ENCODE data around the gene GATAD1. TPM values are rescaled to one million over a fixed set of nuclear protein-coding genes. Genes with fewer than 3 reads are reported as not detected.

The GATAD1 gene
- total and polyA plus RNA-seq, 2 experiments from 2014 or later: 15.4 to 30.8 TPM

- TF ChIP-seq REST (IDR thresholded peaks at IDR 0.05; ENCODE audit: unreplicated experiment) (no peak), CTCF (conservative IDR thresholded peaks at IDR 0.05; ENCODE audit: low read depth in 2 of 2) (no peak), POLR2AphosphoS5 (IDR thresholded peaks at IDR 0.05; ENCODE audit: low read depth) (no peak)
Measured at GRCh38 chr7:92498557-92498956, 51.3 kb downstream of the GATAD1 start (continued).

- Histone ChIP-seq H3K36me3 (ENCODE audit: insufficient read depth) (peaks cover 33% of the 10 kb centered on the region), H3K79me2 (replicated peaks; ENCODE audit: insufficient read depth) (no peaks in the 10 kb centered on the region), H3K4me2 (no peak overlapping the region), H3K27me3 (ENCODE audit: insufficient read depth) (no peaks in the 10 kb centered on the region), H2AFZ (no peak overlapping the region), H3K9me2 (ENCODE audit: insufficient read depth) (no peaks in the 10 kb centered on the region), H3K4me3 (no peak overlapping the region), H3K4me1 (ENCODE audit: insufficient read depth) (no peaks in the 10 kb centered on the region), H4K20me1 (replicated peaks; ENCODE audit: insufficient read depth) (no peaks in the 10 kb centered on the region), H3K27ac (ENCODE audit: low read depth) (no peak overlapping the region), H3F3A (replicated peaks; ENCODE audit: low read depth) (no peaks in the 10 kb centered on the region)
- ATAC-seq (no peak), DNase-seq (ENCODE audit: low spot score) (no peak)
- Mint-ChIP-seq H3K27me3 (ENCODE audit: insufficient read depth, low read depth, poor library complexity) (no peaks in the 10 kb centered on the region), H3K9me3 (no peaks in the 10 kb centered on the region), H3K36me3 (ENCODE audit: low read depth) (peaks cover 28% of the 10 kb centered on the region; the same call in 2 of the 3 replicates), H3K27ac (no peak overlapping the region), H3K4me3 (no peak overlapping the region), H3K4me1 (no peaks in the 10 kb centered on the region)
- TF ChIP-seq CREB1 (CRISPR knock-in tag; IDR thresholded peaks at IDR 0.05; ENCODE audit: low read depth): no peak
- TF ChIP-seq REST (IDR thresholded peaks at IDR 0.05; ENCODE audit: unreplicated experiment): no peak
- TF ChIP-seq EZH2phosphoT487 (IDR thresholded peaks at IDR 0.05; ENCODE audit: unreplicated experiment): no peak
- no peak for TF ChIP-seq POLR2AphosphoS5 (IDR thresholded peaks at IDR 0.05; ENCODE audit: low read depth)
- TF ChIP-seq ZNF114 (CRISPR knock-in tag; IDR thresholded peaks at IDR 0.05): no peak
- TF ChIP-seq ZNF462 (CRISPR knock-in tag; IDR thresholded peaks at IDR 0.05): no peak
- no peak for TF ChIP-seq JUNB (IDR thresholded peaks at IDR 0.05; ENCODE audit: unreplicated experiment)
- TF ChIP-seq ZNF331 (CRISPR knock-in tag; IDR thresholded peaks at IDR 0.05; ENCODE audit: low read depth): no peak
- TF ChIP-seq STAT1 (IDR thresholded peaks at IDR 0.05; ENCODE audit: unreplicated experiment): no peak
Measured at GRCh38 chr7:92503767-92504166, 56.5 kb downstream of the GATAD1 start.

All from GM23338 (cell line).